Measurements from ENCODE around the gene TIMM10. TPM values are rescaled to one million over a fixed set of nuclear protein-coding genes. Genes with fewer than 3 reads are reported as not detected.
A peak's percentile ranks its signal among the peaks of the same experiment; 100 is the strongest.

The TIMM10 gene
- total and polyA plus RNA-seq, 2 experiments from 2014 or later, result 32.6 to 64.7 TPM

DNA sequence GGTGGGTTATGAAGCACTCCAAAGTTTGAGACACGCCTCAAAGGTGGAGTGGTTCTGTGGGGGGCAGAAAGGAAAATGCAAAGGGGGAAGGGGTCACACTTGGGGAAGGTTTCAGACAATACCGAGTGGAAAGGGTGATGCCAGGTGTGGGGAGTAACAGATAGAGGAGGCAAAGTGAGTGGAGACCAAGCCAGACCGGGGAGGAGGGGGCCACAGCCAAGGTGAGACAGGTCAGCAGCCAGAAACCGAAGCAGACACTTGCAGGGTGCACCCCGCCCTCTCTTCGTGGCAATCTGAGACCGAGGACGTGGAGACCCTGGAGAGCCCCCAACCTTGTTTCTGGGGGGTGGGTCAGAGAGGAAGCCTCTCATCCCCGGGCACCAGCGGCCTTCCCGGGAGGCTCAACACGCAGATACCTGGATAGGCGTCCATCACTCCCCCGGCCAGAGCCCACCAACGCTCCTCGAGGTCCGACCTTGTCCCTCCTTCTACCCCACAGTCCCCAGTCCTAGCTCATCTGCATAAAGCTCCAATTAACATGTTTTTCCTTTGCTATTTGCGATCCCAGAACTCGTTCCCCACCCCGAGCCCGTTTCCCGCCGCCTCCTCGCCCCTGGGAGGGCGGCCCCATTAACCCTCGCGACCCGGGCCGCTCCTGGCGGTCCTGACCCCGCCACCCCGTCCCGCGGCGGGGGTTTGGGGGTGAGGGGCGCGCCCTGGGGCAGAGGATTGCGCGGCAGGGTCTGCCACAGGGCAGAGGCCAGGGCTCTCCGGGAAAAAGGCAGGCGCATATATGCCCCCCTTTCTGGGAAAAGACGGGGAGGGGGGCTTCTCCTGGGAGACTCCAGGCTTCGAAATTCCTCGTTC, 48.4 kb downstream of the TIMM10 start:
- no peak for DNase-seq (ENCODE audit: low read depth in 1 of 2, low spot score in 1 of 2)
- peak overlapping the region; percentile 41 for H3K4me3 ChIP-seq

DNA sequence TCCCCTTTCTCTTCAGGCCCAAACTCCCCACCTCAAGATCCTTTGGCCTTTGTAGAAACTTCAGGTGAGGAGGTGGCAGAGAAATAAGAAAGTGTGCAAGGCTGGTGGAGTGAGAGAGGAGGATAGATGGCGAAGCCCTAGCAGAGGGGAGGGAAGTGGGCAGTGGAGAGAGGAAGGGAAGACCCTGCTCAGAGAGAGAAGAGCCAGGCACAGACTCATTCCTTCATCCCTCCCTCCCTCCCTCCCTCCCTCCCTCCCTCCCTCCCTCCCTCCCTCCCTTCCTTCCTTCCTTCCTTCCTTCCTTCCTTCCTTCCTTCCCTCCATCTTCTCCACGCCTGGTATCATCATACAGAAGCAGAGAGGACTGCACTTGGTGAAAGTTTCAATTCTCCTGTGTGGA, 49.2 kb downstream of the TIMM10 start:
- Histone ChIP-seq H3K27ac (no peak overlapping the region), H3K36me3 (no peaks in the 10 kb centered on the region), H3K27me3 (peaks cover 31% of the 10 kb centered on the region), H3K9me3 (ENCODE audit: low read depth) (no peaks in the 10 kb centered on the region), H3K4me1 (ENCODE audit: low read depth) (no peaks in the 10 kb centered on the region), H3K4me3 (no peak overlapping the region)
- TF ChIP-seq, protein P1, sequence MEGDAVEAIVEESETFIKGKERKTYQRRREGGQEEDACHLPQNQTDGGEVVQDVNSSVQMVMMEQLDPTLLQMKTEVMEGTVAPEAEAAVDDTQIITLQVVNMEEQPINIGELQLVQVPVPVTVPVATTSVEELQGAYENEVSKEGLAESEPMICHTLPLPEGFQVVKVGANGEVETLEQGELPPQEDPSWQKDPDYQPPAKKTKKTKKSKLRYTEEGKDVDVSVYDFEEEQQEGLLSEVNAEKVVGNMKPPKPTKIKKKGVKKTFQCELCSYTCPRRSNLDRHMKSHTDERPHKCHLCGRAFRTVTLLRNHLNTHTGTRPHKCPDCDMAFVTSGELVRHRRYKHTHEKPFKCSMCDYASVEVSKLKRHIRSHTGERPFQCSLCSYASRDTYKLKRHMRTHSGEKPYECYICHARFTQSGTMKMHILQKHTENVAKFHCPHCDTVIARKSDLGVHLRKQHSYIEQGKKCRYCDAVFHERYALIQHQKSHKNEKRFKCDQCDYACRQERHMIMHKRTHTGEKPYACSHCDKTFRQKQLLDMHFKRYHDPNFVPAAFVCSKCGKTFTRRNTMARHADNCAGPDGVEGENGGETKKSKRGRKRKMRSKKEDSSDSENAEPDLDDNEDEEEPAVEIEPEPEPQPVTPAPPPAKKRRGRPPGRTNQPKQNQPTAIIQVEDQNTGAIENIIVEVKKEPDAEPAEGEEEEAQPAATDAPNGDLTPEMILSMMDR (IDR thresholded peaks at IDR 0.05; ENCODE audit: low read depth, low read length), result no peak
- DNase-seq (ENCODE audit: low read depth in 1 of 2, low spot score in 1 of 2), result no peak

More for the DNA sequence above, 48.4 kb downstream of the TIMM10 start:
- H3K9me3 ChIP-seq (ENCODE audit: low read depth), result no peaks in the 10 kb centered on the region
- H3K36me3 ChIP-seq, result no peaks in the 10 kb centered on the region
- H3K4me1 ChIP-seq (ENCODE audit: low read depth), result no peaks in the 10 kb centered on the region
- TF ChIP-seq, protein P1 (IDR thresholded peaks at IDR 0.05; ENCODE audit: low read depth, low read length), result no peak
- no peak overlapping the region for H3K27ac ChIP-seq
- peaks cover 22% of the 10 kb centered on the region for H3K27me3 ChIP-seq

DNA sequence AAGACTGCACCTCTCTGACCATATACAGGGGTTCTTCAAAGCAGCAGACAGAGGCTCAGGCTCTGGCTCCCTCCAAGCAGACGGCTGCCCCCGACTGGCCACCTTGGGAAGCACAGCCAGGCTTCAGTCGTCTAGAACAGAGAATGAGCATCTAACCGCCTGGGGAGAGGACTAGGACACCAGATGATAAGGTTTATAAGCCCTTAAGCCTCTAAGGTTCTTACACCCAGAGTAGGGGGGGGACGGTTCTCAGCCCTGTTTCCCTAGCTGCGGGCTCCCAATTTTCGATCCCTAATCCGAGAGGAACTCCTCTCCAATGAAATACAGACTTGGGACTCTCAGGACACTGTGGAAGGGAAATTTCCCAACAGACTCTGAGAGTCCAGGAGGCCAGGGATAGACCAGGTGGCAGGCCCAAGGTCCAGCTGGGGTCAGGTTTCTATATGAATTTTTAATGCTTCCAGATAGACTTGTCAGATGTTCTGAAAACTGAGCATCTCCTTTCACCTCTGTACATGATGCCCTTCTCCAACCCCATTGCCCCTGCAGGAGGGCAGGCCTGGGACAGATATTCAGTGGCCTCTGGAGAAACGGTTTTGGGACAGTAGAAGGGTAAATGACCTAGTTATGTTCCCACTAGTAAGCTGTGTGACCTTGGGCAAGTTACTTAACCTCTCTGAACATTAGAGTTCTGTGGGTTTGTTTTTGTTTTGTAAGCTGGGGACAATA, 50.0 kb downstream of the TIMM10 start:
- TF ChIP-seq, protein P1 (IDR thresholded peaks at IDR 0.05; ENCODE audit: low read depth, low read length), result peak; percentile 87
- no peaks in the 10 kb centered on the region for H3K4me1 ChIP-seq (ENCODE audit: low read depth)
- no peaks in the 10 kb centered on the region for H3K9me3 ChIP-seq (ENCODE audit: low read depth)
- DNase-seq (ENCODE audit: low read depth in 1 of 2, low spot score in 1 of 2), result peak; percentile 61 to 67
- H3K27me3 ChIP-seq, result peaks cover 38% of the 10 kb centered on the region
- no peak overlapping the region for H3K27ac ChIP-seq
- H3K36me3 ChIP-seq, result no peaks in the 10 kb centered on the region
- H3K4me3 ChIP-seq, result no peak overlapping the region

DNA sequence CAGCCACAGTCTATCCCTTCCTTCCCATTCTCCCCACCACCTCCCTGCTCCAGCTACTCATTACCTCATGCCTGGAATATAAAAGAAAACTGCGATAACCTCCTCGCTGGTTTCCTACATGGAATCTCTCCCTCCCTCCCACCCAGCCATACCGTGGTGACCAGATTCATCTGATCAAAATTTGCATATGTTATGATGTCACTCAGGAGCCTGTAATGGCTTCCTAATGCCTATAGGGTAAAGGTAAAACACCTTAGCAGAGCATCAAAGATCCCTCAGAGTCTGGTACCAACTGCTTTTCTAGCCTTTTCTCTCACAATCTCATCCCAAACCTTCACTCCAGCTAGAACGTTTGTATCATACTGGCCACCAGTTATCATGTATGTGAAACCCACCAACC, 50.6 kb downstream of the TIMM10 start:
- no peaks in the 10 kb centered on the region for H3K9me3 ChIP-seq (ENCODE audit: low read depth)
- TF ChIP-seq, protein P1 (IDR thresholded peaks at IDR 0.05; ENCODE audit: low read depth, low read length), result no peak
- H3K36me3 ChIP-seq, result no peaks in the 10 kb centered on the region
- DNase-seq (ENCODE audit: low read depth in 1 of 2, low spot score in 1 of 2), result no peak
- no peak overlapping the region for H3K27ac ChIP-seq
- peaks cover 45% of the 10 kb centered on the region for H3K27me3 ChIP-seq
- H3K4me3 ChIP-seq, result no peak overlapping the region
- H3K4me1 ChIP-seq (ENCODE audit: low read depth), result no peaks in the 10 kb centered on the region

DNA sequence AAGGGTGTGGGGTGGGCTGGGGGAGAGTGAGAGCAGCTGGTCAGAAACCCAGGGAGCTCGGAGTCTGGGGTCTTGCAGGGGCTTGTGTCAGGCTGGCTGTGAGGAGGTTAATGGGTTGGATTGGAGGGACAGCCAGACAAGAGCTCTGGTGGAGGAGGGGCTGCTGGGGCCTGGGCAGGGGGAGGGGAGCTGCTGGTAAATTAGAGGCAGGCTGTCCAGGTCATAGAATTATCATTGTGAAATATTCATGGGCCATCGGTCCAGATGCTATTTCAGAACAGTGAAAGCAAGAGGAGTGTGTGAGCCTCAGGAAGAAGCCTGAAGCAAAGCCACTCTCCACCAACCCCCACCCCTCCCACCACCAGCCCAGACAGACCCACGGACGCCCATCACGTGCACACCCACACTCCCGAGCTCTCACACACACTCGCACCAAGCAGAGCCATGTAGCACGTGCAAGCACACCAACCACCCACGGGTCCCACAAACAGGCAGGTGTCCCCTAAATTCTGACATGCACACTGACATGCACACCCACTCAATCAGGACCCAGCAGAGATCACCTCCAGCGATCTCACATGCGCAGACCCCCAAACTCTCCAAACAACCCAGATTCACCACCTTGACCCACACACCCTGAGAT, 51.4 kb downstream of the TIMM10 start:
- Histone ChIP-seq H3K9me3 (ENCODE audit: low read depth) (no peaks in the 10 kb centered on the region), H3K36me3 (no peaks in the 10 kb centered on the region), H3K27ac (no peak overlapping the region), H3K4me1 (ENCODE audit: low read depth) (no peaks in the 10 kb centered on the region), H3K4me3 (no peak overlapping the region), H3K27me3 (peaks cover 51% of the 10 kb centered on the region)
- TF ChIP-seq, protein P1 (IDR thresholded peaks at IDR 0.05; ENCODE audit: low read depth, low read length), result no peak
- DNase-seq (ENCODE audit: low read depth in 1 of 2, low spot score in 1 of 2), result no peak

Data from cardiac muscle cell (in vitro differentiated cells and primary cell).